ENCODE results near the gene GJA3.

The GJA3 gene

DNA sequence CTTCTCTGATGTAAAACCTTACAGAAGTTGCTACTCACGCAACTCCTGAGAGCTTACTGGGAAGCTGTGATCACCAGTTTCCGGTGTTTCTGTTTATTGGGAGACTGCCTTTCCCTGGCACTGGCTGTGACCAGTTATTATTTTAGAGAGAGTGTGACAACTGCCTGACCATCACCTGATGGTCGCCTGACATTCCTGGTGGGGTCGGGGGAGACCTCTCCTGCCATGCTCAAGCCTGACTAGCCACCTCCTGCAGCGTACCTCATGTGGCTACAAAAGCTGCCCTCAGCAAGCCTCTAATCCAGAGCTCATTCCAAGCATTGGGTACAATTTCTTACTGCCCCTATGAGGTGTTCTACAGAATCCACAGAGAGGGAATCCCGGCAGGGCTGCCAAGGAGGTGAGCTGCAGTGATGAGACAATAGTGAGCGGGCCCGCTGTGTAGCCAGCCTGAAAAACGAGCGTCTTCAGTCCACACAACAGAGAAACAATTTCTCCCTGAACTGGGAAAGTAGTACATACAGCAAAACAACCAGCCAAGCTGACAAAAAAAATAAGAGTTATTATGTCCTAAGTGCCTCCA, 28.7 kb downstream of the GJA3 start:
- no peak overlapping the region for H3K4me3 ChIP-seq (ENCODE audit: low read length)
- TF ChIP-seq ZNF274 (IDR thresholded peaks at IDR 0.05; ENCODE audit: low read depth, low read length): no peak

DNA sequence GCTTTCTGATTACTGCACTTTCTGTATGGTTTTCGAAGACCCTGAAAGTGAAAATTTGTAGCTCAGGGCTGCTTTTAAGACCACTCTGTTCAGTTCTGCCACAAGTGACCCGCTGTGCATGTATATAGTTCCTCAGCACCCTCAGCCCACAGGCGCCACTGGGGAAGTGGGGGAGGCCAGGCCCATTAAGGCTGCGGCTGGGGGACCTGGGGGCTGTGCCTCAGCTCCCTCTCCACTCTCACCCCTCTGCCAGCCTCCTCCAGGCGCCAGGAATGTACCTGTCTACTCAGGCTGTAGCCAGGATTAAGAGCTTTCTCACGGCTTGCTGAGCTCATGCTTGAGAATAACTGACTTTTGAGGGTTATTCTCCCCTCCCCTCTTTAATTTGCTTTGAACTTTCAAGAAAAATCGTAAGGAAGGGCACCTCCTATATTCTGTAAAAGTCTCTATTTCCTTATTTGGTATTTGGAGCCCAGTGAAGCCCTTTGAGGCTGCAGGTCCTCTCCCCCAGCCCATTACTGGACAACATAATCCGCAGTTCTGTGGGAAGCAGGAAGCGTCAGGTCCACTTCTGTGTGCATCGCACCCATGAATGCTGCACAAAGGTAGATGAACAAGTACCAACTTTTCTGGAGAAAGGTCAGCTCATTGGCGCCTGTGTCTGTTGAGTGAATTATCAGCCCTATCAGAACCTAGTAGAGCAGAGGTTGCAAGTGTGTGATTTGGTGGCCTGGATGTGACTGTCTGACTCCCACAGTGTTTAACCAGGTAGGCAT, 29.6 kb downstream of the GJA3 start:
- no peak for TF ChIP-seq ZNF274 (IDR thresholded peaks at IDR 0.05; ENCODE audit: low read depth, low read length)
- no peak overlapping the region for H3K4me3 ChIP-seq (ENCODE audit: low read length)

DNA sequence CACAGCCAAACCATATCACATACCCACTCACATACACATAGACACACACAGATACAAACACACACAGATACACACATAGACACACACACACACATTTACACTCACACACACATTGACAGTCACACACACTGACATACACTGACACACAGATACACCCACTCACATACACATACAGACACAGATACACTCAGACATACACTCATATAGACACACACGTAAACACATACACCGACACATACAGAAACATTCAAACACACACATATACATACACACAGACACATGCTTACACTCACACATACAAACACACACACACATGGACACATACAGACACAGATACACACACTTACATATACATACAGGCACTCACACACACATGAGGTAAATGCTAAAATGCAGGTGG, 30.2 kb downstream of the GJA3 start:
- TF ChIP-seq ZNF274 (IDR thresholded peaks at IDR 0.05; ENCODE audit: low read depth, low read length): no peak
- no peak overlapping the region for H3K4me3 ChIP-seq (ENCODE audit: low read length)

DNA sequence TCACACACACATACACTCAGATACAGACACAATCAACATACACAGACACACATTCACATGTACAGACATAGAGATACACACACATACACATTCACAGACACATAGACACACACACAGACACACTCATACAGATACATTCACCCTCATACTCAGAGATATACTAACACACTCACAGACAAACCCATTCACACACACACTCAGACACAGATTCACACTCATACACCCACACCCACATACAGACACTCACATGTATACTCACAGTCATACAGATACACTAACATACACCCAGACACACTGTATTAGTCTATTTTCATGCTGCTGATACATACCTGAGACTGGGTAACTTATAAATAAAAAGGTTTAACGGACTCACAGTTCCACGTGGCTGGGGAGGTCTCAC, 30.8 kb downstream of the GJA3 start:
- TF ChIP-seq ZNF274 (IDR thresholded peaks at IDR 0.05; ENCODE audit: low read depth, low read length): no peak
- H3K4me3 ChIP-seq (ENCODE audit: low read length): no peak overlapping the region

DNA sequence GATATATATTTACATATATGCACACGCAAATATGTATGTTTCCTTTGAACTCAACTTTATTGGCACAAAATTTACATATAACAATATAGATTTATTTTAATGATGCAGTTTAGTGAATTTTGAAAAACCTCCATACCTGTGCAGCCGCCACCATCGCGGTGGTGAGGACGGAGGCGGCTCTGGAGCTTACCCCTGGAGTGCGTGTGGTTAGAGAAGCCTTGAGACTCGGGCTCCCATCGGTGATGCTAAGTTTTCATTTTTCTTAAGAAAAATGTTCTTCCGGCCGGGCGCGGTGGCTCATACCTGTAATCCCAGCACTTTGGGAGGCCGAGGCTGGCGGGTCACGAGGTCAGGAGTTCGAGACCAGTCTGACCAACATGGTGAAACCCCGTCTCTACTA, 31.8 kb downstream of the GJA3 start:
- H3K4me3 ChIP-seq (ENCODE audit: low read length): no peak overlapping the region
- TF ChIP-seq ZNF274 (IDR thresholded peaks at IDR 0.05; ENCODE audit: low read depth, low read length): no peak

- no peak for TF ChIP-seq ZNF274 (IDR thresholded peaks at IDR 0.05; ENCODE audit: low read depth, low read length)
- peak overlapping the region; percentile 42; the same call in 1 of the 2 replicates for H3K4me3 ChIP-seq (ENCODE audit: low read length)
These were observed 32.4 kb downstream of the GJA3 start for GRCh38 chr13:20128459-20128931.

DNA sequence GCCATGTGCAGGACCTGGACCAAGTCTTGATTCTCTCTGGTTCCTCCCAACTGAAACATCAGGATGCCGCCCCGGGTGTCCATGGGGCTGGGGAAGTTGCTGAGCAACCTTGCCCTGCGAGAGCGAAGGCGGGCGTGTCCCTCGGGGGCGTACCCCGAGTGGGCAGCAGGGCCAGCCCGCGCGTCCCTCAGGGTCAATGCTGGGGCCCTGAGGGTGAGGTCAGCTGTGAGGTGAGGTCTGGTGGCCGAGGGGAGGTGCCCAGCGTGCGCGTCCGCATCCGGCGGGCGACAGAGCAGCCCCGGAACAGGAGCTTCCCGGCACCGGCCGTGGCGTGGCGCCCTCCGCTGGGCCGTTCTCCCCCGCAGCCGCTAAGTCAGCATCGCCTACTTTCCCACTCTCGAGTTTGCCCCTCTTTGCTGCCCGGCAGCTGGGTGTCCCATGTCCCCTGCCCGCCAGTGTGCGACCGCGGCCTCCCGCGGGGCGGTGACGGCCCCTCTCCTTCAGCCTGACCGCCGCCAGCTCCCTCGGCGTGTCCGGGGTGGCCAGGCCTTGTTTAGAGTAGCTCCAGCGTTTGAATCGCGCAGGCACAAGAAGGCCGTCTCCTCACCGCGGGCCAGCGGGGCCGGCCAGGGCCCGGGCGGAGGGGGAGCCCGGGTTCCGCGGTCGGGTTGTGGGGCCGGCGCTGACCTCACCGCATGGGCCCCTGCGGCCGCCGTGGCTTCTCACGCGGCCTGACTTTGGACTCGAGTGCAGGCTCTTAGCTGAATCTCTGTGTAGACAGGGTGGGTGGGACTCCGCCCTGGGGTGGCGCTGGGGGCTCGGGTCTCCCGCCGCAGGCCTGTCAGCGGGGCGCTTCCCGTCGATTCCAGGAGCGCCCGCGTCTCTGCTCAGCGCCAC, 33.0 kb downstream of the GJA3 start:
- peak overlapping the region; percentile 42; the same call in 1 of the 2 replicates for H3K4me3 ChIP-seq (ENCODE audit: low read length)
- no peak for TF ChIP-seq ZNF274 (IDR thresholded peaks at IDR 0.05; ENCODE audit: low read depth, low read length)

GRCh38 chr13:20127262-20127561, 33.6 kb downstream of the GJA3 start:
- no peak for TF ChIP-seq ZNF274 (IDR thresholded peaks at IDR 0.05; ENCODE audit: low read depth, low read length)
- peak overlapping the region; percentile 42; the same call in 1 of the 2 replicates for H3K4me3 ChIP-seq (ENCODE audit: low read length)

DNA sequence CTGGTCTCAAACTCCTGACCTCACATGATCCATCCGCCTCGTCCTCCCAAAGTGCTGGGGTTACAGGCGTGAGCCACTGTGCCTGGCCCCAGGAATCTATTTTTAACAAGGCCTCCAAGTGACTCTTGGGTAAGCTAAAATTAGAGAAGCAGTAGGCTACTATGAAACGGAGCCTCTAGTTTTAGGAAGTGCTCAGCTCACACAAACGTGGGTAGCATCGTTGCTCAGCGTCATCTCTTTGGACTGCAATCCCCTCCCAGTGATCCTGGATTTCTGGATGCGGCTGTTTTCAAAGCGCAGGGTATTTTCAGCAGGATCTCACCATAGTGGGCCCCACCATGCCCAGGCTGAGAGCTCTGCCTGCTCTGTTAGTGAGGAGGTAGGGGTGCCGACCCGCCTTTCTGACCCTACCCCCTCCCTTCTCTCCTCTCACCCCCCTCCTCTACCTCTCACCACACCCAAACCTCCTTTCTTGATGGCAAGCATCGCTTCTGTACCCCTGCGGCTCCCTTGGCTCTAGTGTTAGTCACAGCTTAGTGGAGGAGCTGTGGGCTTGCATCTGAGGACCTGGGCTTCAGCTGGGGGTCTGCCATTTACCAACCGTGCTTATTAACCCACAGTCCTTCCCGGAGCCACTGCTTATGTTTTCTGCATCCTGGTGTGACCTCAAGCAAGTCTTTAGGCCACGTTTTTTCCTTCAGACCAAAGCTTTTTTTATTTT, 34.2 kb downstream of the GJA3 start:
- H3K4me3 ChIP-seq (ENCODE audit: low read length): no peak overlapping the region
- no peak for TF ChIP-seq ZNF274 (IDR thresholded peaks at IDR 0.05; ENCODE audit: low read depth, low read length)

DNA sequence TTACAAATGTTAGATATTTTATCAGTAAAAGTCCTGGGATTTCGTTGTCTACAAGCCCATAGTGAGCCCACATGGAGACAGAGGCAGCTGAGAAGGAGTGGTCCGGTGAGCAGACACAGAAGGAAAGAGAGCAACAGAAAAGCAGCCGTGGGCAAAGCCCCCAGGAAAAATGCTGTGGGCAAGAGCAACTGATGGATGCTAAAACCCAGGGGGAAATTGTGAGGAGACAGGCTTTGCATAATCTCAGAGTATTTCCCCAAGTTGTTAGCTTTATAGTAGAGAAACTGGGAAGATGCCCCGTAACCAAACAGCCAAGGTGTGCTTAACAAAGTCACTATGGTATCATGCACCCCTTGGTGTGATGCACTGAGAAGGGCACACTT, 35.1 kb downstream of the GJA3 start:
- H3K4me3 ChIP-seq (ENCODE audit: low read length): no peak overlapping the region
- no peak for TF ChIP-seq ZNF274 (IDR thresholded peaks at IDR 0.05; ENCODE audit: low read depth, low read length)

DNA sequence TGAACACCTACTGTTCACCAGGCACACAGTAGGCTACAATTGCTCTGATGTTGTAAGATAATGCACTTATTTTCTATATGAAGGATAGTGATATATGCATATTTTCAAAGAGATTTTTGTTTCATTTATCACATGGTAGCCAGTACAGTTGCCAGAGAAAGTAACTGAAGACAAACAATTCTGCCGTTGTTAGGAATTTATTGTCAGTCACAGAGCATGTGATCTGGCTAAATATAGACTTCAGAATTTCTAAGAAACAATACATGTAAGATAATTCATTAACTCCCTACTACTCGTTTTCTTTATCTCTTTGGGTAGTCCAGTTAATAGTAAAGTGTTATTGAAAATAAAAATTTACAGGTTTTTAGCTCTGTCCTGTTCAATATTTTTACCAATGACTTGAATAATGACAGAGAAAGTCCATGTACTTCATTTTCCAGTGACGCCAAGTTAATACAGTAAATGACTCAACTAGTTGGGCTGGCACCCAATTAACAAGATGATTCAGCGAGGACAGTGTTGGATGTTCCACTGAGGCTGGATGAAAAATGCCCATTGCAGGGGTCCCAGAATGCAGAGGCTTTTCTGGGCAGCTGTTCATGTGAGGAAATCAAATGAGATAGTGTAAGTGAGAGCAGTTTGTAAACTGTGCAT, 35.6 kb downstream of the GJA3 start:
- TF ChIP-seq ZNF274 (IDR thresholded peaks at IDR 0.05; ENCODE audit: low read depth, low read length): no peak
- H3K4me3 ChIP-seq (ENCODE audit: low read length): no peak overlapping the region

- no peak for TF ChIP-seq ZNF274 (IDR thresholded peaks at IDR 0.05; ENCODE audit: low read depth, low read length)
- H3K4me3 ChIP-seq (ENCODE audit: low read length): no peak overlapping the region
These were observed 36.5 kb downstream of the GJA3 start for GRCh38 chr13:20124303-20124702.

GRCh38 chr13:20121159-20121525, 39.7 kb downstream of the GJA3 start:
- TF ChIP-seq ZNF274 (IDR thresholded peaks at IDR 0.05; ENCODE audit: low read depth, low read length): no peak
- H3K4me3 ChIP-seq (ENCODE audit: low read length): peak overlapping the region; percentile 77; the same call in 1 of the 2 replicates

All from GM08714 (cell line).